Measurements from ENCODE around the gene SIK3.

SIK3 gene

GRCh38 chr11:116958246-116958645, 140.0 kb downstream of the SIK3 start:
- no peak for FAIRE-seq

GRCh38 chr11:116955949-116956348, 142.3 kb downstream of the SIK3 start:
- FAIRE-seq: no peak

GRCh38 chr11:116955548-116955947, 142.7 kb downstream of the SIK3 start:
- no peak for FAIRE-seq

GRCh38 chr11:116953530-116954285, 144.5 kb downstream of the SIK3 start:
- no peak for FAIRE-seq

- FAIRE-seq: no peak
Measured at GRCh38 chr11:116951762-116952161, 146.5 kb downstream of the SIK3 start.

- no peak for FAIRE-seq
Measured at GRCh38 chr11:116950210-116950609, 148.0 kb downstream of the SIK3 start.

- no peak for FAIRE-seq
Measured at GRCh38 chr11:116948391-116948790, 149.8 kb downstream of the SIK3 start.

- no peak for FAIRE-seq
Measured at GRCh38 chr11:116946414-116946813, 151.8 kb downstream of the SIK3 start.

GRCh38 chr11:116939499-116939898, 158.7 kb downstream of the SIK3 start:
- FAIRE-seq: no peak

GRCh38 chr11:116938471-116939070, 159.7 kb downstream of the SIK3 start:
- FAIRE-seq: no peak

GRCh38 chr11:116936754-116937446, 161.3 kb downstream of the SIK3 start:
- no peak for FAIRE-seq

GRCh38 chr11:116935514-116935913, 162.7 kb downstream of the SIK3 start:
- FAIRE-seq: no peak

- no peak for FAIRE-seq
Measured at GRCh38 chr11:116935089-116935488, 163.1 kb downstream of the SIK3 start.

GRCh38 chr11:116933961-116934360, 164.3 kb downstream of the SIK3 start:
- no peak for FAIRE-seq

- no peak for FAIRE-seq
Measured at GRCh38 chr11:116932181-116932580, 166.0 kb downstream of the SIK3 start.

- no peak for FAIRE-seq
Measured at GRCh38 chr11:116931206-116931953, 166.8 kb downstream of the SIK3 start.

GRCh38 chr11:116930586-116930985, 167.6 kb downstream of the SIK3 start:
- FAIRE-seq: no peak

GRCh38 chr11:116930177-116930576, 168.1 kb downstream of the SIK3 start:
- no peak for FAIRE-seq

GRCh38 chr11:116929414-116930090, 168.7 kb downstream of the SIK3 start:
- FAIRE-seq: no peak

GRCh38 chr11:116928845-116929244, 169.4 kb downstream of the SIK3 start:
- FAIRE-seq: no peak

GRCh38 chr11:116928102-116928777, 170.0 kb downstream of the SIK3 start:
- no peak for FAIRE-seq
